OCI-LY7 (cell line): ENCODE data around the gene TOX4. TPM values are rescaled to one million over a fixed set of nuclear protein-coding genes. Genes with fewer than 3 reads are reported as not detected.

Source experiments
- BruUV-seq: library from RNA; stranded (reverse); fragments of 400-500 nt; replicated peaks from 2 replicates; lab custom pipeline; 2021; lab: Mats Ljungman, UMichigan
- CTCF ChIA-PET: fragments of 300-600 bp; sonication (Branson Sonifier 250); formaldehyde crosslinking; loops from one replicate; lab custom pipeline; 2022; ENCODE audit warnings: antibody characterized with exemption; ENCODE audit not compliant: unreplicated experiment; lab: Charles Lee
- POLR2A ChIA-PET: fragments of 300-600 bp; sonication (Branson Sonifier 250); formaldehyde crosslinking; loops from one replicate; lab custom pipeline; 2022; ENCODE audit warnings: antibody characterized with exemption; lab: Charles Lee
- DNase-seq: peaks from one replicate; pipeline ENCODE4 v3.0.0-alpha.2; 2015; ENCODE audit warnings: low spot score
- H2AFZ ChIP-seq: fragments of 200-600 bp; sonication (generic), shearing (Covaris generic); 2 replicates; pipeline ENCODE4 v1.6.1; 2014; ENCODE audit warnings: mild to moderate bottlenecking, antibody characterized with exemption, low read length, moderate library complexity
- H3K27ac ChIP-seq: fragments of 200-600 bp; sonication (generic); 2 replicates; pipeline ENCODE4 v1.5.1; 2014; ENCODE audit warnings: mixed run types, low read depth, mild to moderate bottlenecking, moderate library complexity, low read length, inconsistent platforms; ENCODE audit not compliant: poor library complexity, severe bottlenecking
- H3K36me3 ChIP-seq: fragments of 200-600 bp; sonication (generic); 2 replicates; pipeline ENCODE4 v1.6.1; 2014; ENCODE audit warnings: mild to moderate bottlenecking, antibody characterized with exemption, low read length, moderate library complexity, mixed read lengths; ENCODE audit not compliant: insufficient read depth
- H3K4me1 ChIP-seq: fragments of 200-600 bp; sonication (generic); 2 replicates; pipeline ENCODE4 v1.5.1; 2014; ENCODE audit warnings: mild to moderate bottlenecking, low read length; ENCODE audit not compliant: insufficient read depth, poor library complexity, severe bottlenecking
- H3K4me2 ChIP-seq: fragments of 200-600 bp; sonication (generic); 2 replicates; pipeline ENCODE4 v1.6.1; 2014; ENCODE audit warnings: mild to moderate bottlenecking, low read length
- H3K4me3 ChIP-seq: fragments of 200-600 bp; sonication (generic); 2 replicates; pipeline ENCODE4 v1.5.1; 2014; ENCODE audit warnings: mild to moderate bottlenecking, low read depth, low read length; ENCODE audit not compliant: poor library complexity, severe bottlenecking
- H3K79me2 ChIP-seq: fragments of 200-600 bp; sonication (generic); 2 replicates; pipeline ENCODE4 v1.6.1; 2016; ENCODE audit warnings: low read depth, mild to moderate bottlenecking, low read length, moderate library complexity, mixed read lengths; ENCODE audit not compliant: insufficient read depth
- H3K9me2 ChIP-seq: fragments of 200-600 bp; sonication (generic); 2 replicates; pipeline ENCODE4 v1.6.1; 2016; ENCODE audit warnings: mild to moderate bottlenecking, low read length, mixed read lengths; ENCODE audit not compliant: insufficient read depth
- H3K9me3 ChIP-seq: fragments of 200-600 bp; sonication (generic); 2 replicates; pipeline ENCODE4 v1.6.1; 2014; ENCODE audit warnings: mild to moderate bottlenecking, mixed run types, low read length, mixed read lengths
- H4K20me1 ChIP-seq: fragments of 200-600 bp; sonication (generic); 2 replicates; pipeline ENCODE4 v1.6.1; 2014; ENCODE audit warnings: mild to moderate bottlenecking, antibody characterized with exemption, low read length, moderate library complexity, mixed read lengths; ENCODE audit not compliant: insufficient read depth
- EZH2phosphoT487 ChIP-seq: fragments of 200-600 bp; sonication (generic); IDR thresholded peaks from 2 replicates; pipeline ENCODE4 v1.6.1; 2018; ENCODE audit warnings: low read depth, borderline replicate concordance, mild to moderate bottlenecking, mixed run types, antibody characterized with exemption, low read length, moderate library complexity, mixed read lengths
- intact Hi-C: fragments of 100-400 bp; cut with micrococcal nuclease; formaldehyde crosslinking; loops from one replicate; pipeline ENCODE4 v1.10.0; 2022; ENCODE audit not compliant: unreplicated experiment
- total RNA-seq, 2 experiments: library from RNA; depleted of rRNA in 1 of 2; stranded (reverse); fragments of >200 nt in 1 of 2; shearing (Covaris generic) in 1 of 2; gene quantifications; 2 replicates each; pipeline ENCODE4 v1.2.3, GENCODE V29; 2014 to 2022
- TF ChIP-seq, protein P1 (sequence below): fragments of 200-600 bp; sonication (generic); conservative IDR thresholded peaks from 2 replicates; pipeline ENCODE4 v1.5.1; 2014; ENCODE audit warnings: mild to moderate bottlenecking, antibody characterized with exemption, low read length, moderate library complexity, mixed read lengths

TOX4 gene
- total RNA-seq, 2 experiments from 2014 or later = 26.1 to 65.4 TPM

- Histone ChIP-seq H3K4me1 (no peaks in the 10 kb centered on the region), H3K79me2 (peaks cover 4% of the 10 kb centered on the region; the same call in 1 of the 2 replicates), H4K20me1 (no peaks in the 10 kb centered on the region), H2AFZ (no peak overlapping the region), H3K4me3 (no peak overlapping the region), H3K36me3 (peaks cover 68% of the 10 kb centered on the region), H3K9me3 (no peaks in the 10 kb centered on the region), H3K9me2 (no peaks in the 10 kb centered on the region), H3K27ac (no peak overlapping the region), H3K4me2 (no peak overlapping the region)
- no TSS peak for BruUV-seq
- ChIA-PET CTCF (no interaction called here), POLR2A (interaction anchor here (2.4 kb wide), 1 partner anchor 10 kb away, joined by 8 read pairs; the partner anchor contains the start of genes RAB2B and TOX4)
- no peak for DNase-seq
- intact Hi-C loops = no loop called here
- no peak for TF ChIP-seq EZH2phosphoT487
- TF ChIP-seq, protein P1, sequence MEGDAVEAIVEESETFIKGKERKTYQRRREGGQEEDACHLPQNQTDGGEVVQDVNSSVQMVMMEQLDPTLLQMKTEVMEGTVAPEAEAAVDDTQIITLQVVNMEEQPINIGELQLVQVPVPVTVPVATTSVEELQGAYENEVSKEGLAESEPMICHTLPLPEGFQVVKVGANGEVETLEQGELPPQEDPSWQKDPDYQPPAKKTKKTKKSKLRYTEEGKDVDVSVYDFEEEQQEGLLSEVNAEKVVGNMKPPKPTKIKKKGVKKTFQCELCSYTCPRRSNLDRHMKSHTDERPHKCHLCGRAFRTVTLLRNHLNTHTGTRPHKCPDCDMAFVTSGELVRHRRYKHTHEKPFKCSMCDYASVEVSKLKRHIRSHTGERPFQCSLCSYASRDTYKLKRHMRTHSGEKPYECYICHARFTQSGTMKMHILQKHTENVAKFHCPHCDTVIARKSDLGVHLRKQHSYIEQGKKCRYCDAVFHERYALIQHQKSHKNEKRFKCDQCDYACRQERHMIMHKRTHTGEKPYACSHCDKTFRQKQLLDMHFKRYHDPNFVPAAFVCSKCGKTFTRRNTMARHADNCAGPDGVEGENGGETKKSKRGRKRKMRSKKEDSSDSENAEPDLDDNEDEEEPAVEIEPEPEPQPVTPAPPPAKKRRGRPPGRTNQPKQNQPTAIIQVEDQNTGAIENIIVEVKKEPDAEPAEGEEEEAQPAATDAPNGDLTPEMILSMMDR = no peak
These were observed 9.7 kb downstream of the TOX4 start for GRCh38 chr14:21486640-21487087.

DNA sequence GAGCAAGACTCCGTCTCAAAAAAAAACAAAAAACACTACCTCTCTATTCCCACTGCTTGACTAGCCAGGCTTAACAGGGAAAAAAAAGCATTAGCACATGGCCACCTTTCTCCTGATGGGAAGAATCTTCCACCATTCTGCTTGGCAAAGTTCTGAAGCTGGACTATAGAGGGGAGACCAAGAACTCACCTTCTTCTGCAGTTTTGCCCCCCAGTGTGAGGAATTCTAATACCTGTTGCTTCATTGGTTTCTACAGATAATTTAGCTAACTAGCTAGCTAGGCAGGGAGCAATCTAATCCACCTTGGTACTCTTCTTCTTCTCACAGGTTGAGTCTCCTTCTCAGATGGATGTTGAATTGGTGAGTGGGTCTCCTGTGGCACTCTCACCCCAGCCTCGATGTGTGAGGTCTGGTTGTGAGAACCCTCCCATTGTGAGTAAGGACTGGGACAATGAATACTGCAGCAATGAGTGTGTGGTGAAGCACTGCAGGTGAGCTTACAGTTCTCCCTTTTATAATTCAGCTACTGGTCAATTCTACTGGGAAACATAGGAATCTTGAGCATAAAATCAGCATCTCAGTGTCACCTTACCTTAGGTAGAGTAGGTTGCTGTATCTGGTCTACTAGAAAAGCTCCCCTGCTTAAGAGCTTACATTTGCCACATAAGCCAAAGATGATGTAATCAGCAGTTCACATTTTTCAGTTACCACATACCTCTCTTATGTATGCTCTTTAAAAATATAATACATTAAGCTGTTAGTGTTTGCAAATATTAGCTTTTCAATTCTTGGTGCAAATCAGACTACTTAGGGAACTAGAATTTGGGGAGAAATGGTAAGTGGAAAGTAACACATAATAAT lies 18.1 kb downstream of the TOX4 start:
- peaks cover 89% of the 10 kb centered on the region for H3K36me3 ChIP-seq
- no peaks in the 10 kb centered on the region for H3K4me1 ChIP-seq
- no peak overlapping the region for H3K4me2 ChIP-seq
- no peak overlapping the region for H3K4me3 ChIP-seq
- no TSS peak for BruUV-seq
- no peak overlapping the region for H3K27ac ChIP-seq
- H3K9me3 ChIP-seq = no peaks in the 10 kb centered on the region
- no peak overlapping the region for H2AFZ ChIP-seq
- intact Hi-C loops = no loop called here
- no peak for DNase-seq
- H3K9me2 ChIP-seq = no peaks in the 10 kb centered on the region
- ChIA-PET CTCF (interaction anchor here (1.4 kb wide), 1 partner anchor 61 kb away, joined by 5 read pairs; no protein-coding TSS in a partner anchor), POLR2A (interaction anchor here (0.5 to 1.3 kb wide), 6 partner anchors 12 to 70 kb away, joined by 3 to 6 read pairs (median 4); partner anchors contain the start of genes CHD8 and METTL3)
- no peaks in the 10 kb centered on the region for H3K79me2 ChIP-seq
- no peak for TF ChIP-seq EZH2phosphoT487
- TF ChIP-seq, protein P1 = no peak
- H4K20me1 ChIP-seq = no peaks in the 10 kb centered on the region; the same call in 1 of the 2 replicates

DNA sequence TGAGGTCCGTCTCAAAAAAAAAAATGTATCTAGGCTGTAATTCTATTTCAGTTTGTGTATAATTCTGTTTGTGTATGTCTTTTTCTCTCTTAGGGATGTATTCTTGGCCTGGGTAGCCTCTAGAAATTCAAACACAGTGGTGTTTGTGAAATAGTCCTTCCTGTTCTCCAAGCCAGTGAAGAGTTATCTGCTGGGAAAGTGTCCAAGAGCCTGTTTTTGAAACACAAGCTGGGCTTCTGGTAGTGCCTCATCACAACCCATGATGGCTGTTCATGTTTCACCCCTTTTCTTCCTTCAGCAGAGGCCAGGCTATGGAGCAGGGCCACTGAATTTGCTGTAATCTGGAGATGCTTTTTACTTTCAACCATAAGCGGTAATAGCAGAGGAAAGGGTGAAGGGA lies 19.5 kb downstream of the TOX4 start:
- intact Hi-C loops = no loop called here
- H3K9me2 ChIP-seq = no peaks in the 10 kb centered on the region
- ChIA-PET CTCF (no interaction called here), POLR2A (no interaction called here)
- BruUV-seq = no TSS peak
- no peaks in the 10 kb centered on the region; the same call in 1 of the 2 replicates for H4K20me1 ChIP-seq
- peaks cover 89% of the 10 kb centered on the region for H3K36me3 ChIP-seq
- no peak overlapping the region for H3K4me2 ChIP-seq
- no peaks in the 10 kb centered on the region for H3K79me2 ChIP-seq
- no peaks in the 10 kb centered on the region for H3K9me3 ChIP-seq
- DNase-seq = no peak
- no peak overlapping the region for H3K27ac ChIP-seq
- TF ChIP-seq, protein P1 = no peak
- no peak for TF ChIP-seq EZH2phosphoT487
- no peak overlapping the region for H2AFZ ChIP-seq
- H3K4me1 ChIP-seq = no peaks in the 10 kb centered on the region
- H3K4me3 ChIP-seq = no peak overlapping the region
